Measurements from ENCODE around the gene ADAMTSL5. TPM values are rescaled to one million over a fixed set of nuclear protein-coding genes. Genes with fewer than 3 reads are reported as not detected.

ADAMTSL5 gene
- total RNA-seq, result 1 to 10 TPM; 1.3 to 9.7 (median 3.6) TPM

GRCh38 chr19:1512671-1513498, at the start of gene ADAMTSL5:
TSS of gene ADAMTSL5 (minus strand) at chr19:1513019. CDS start at chr19:1510943, 2,076 bp downstream.
- WGBS, 2 donors (ENCODE audit: low coverage in 1 of 2), result no CpG with 5 or more reads among the region's 78 CpGs
- peak within 1 kb of the TSS in 3 of 4 donors; percentile 74 to 82 (median 75) for H3K27ac ChIP-seq
- peaks cover 0 to 48% (median 4%) of the 10 kb centered on the region in 3 donors for H3K4me1 ChIP-seq
- no peaks in the 10 kb centered on the region for H3K36me3 ChIP-seq
- peak within 1 kb of the TSS; percentile 23 to 62 for H3K4me3 ChIP-seq
- peak; percentile 79 for ATAC-seq
- TF ChIP-seq POLR2AphosphoS5 (IDR thresholded peaks at IDR 0.05) (no peak), EP300 (IDR thresholded peaks at IDR 0.05) (no peak), CTCF (IDR thresholded peaks at IDR 0.05) (peak in 1 of 4 experiments; percentile 8), POLR2A (IDR thresholded peaks at IDR 0.05) (peak in 1 of 2 donors; percentile 25)
- peaks cover 71% of the 10 kb centered on the region for H3K27me3 ChIP-seq
- H3K9me3 ChIP-seq, result no peaks in the 10 kb centered on the region

GRCh38 chr19:1561236-1561842, 48.5 kb upstream of the ADAMTSL5 start:
- Histone ChIP-seq H3K36me3 (peaks cover 0 to 10% of the 10 kb centered on the region in 2 donors), H3K27ac (no peak overlapping the region), H3K9me3 (no peaks in the 10 kb centered on the region), H3K4me1 (peaks cover 0 to 17% (median 6%) of the 10 kb centered on the region in 3 donors), H3K27me3 (no peaks in the 10 kb centered on the region), H3K4me3 (no peak overlapping the region)
- no peak for ATAC-seq
- WGBS, 2 donors (ENCODE audit: low coverage in 1 of 2), result 88% methylated on average over 8 of the region's 17 CpGs; no CpG with 5 or more reads in 1 of the 2 donors
- TF ChIP-seq POLR2A (IDR thresholded peaks at IDR 0.05) (no peak), POLR2AphosphoS5 (IDR thresholded peaks at IDR 0.05) (no peak), CTCF (IDR thresholded peaks at IDR 0.05) (no peak), EP300 (IDR thresholded peaks at IDR 0.05) (no peak)

- no peak overlapping the region for H3K4me3 ChIP-seq
- TF ChIP-seq POLR2A (IDR thresholded peaks at IDR 0.05), result no peak
- H3K27me3 ChIP-seq, result no peaks in the 10 kb centered on the region
- peaks cover 0 to 20% of the 10 kb centered on the region in 2 donors for H3K36me3 ChIP-seq
- WGBS, 2 donors (ENCODE audit: low coverage in 1 of 2), result no CpG with 5 or more reads among the region's 25 CpGs
- no peaks in the 10 kb centered on the region for H3K9me3 ChIP-seq
- no peak overlapping the region for H3K27ac ChIP-seq
- peaks cover 0 to 7% (median 0%) of the 10 kb centered on the region in 3 donors for H3K4me1 ChIP-seq
- no peak for ATAC-seq
These were observed 47.6 kb upstream of the ADAMTSL5 start for GRCh38 chr19:1560286-1560882.

- Histone ChIP-seq H3K4me1 (peaks cover 0 to 7% (median 0%) of the 10 kb centered on the region in 3 donors), H3K27me3 (no peaks in the 10 kb centered on the region), H3K4me3 (no peak overlapping the region), H3K9me3 (no peaks in the 10 kb centered on the region), H3K27ac (no peak overlapping the region), H3K36me3 (peaks cover 0 to 25% of the 10 kb centered on the region in 2 donors)
- no peak for TF ChIP-seq POLR2A (IDR thresholded peaks at IDR 0.05)
- no peak for TF ChIP-seq EP300 (IDR thresholded peaks at IDR 0.05)
- TF ChIP-seq CTCF (IDR thresholded peaks at IDR 0.05), result no peak
- TF ChIP-seq POLR2AphosphoS5 (IDR thresholded peaks at IDR 0.05), result no peak
- no peak for ATAC-seq
- WGBS, 2 donors (ENCODE audit: low coverage in 1 of 2), result 50 to 70% methylated on average over 1 to 2 of the region's 12 CpGs
These were observed 45.7 kb upstream of the ADAMTSL5 start for GRCh38 chr19:1558552-1558951.

GRCh38 chr19:1556390-1557070, 43.7 kb upstream of the ADAMTSL5 start:
- no peak overlapping the region for H3K27ac ChIP-seq
- H3K4me1 ChIP-seq, result peaks cover 0 to 7% (median 0%) of the 10 kb centered on the region in 3 donors
- ATAC-seq, result no peak
- no peaks in the 10 kb centered on the region for H3K27me3 ChIP-seq
- TF ChIP-seq CTCF (IDR thresholded peaks at IDR 0.05) (no peak), POLR2A (IDR thresholded peaks at IDR 0.05) (no peak), EP300 (IDR thresholded peaks at IDR 0.05) (no peak), POLR2AphosphoS5 (IDR thresholded peaks at IDR 0.05) (no peak)
- WGBS, 2 donors (ENCODE audit: low coverage in 1 of 2), result 63 to 100% methylated on average over 2 of the region's 66 CpGs
- H3K4me3 ChIP-seq, result no peak overlapping the region
- H3K9me3 ChIP-seq, result no peaks in the 10 kb centered on the region
- peaks cover 0 to 20% of the 10 kb centered on the region in 2 donors for H3K36me3 ChIP-seq

All from gastroesophageal sphincter (tissue), 4 donors.